OCI-LY7 (cell line): Measurements from ENCODE around the gene NAPG.

Experiments used
- CTCF ChIP-seq: fragments of 200-600 bp; sonication (generic); conservative IDR thresholded peaks from 2 replicates; pipeline ENCODE4 v1.5.1; 2014; ENCODE audit warnings: mild to moderate bottlenecking, antibody characterized with exemption, low read length, moderate library complexity, mixed read lengths
- EZH2phosphoT487 ChIP-seq: fragments of 200-600 bp; sonication (generic); IDR thresholded peaks from 2 replicates; pipeline ENCODE4 v1.6.1; 2018; ENCODE audit warnings: low read depth, borderline replicate concordance, mild to moderate bottlenecking, mixed run types, antibody characterized with exemption, low read length, moderate library complexity, mixed read lengths

GRCh38 chr18:10522574-10522973 lies 3.3 kb upstream of the NAPG start:
- no peak for TF ChIP-seq EZH2phosphoT487
- TF ChIP-seq CTCF: no peak
